ENCODE results near the gene FBXL7. TPM values are rescaled to one million over a fixed set of nuclear protein-coding genes. Genes with fewer than 3 reads are reported as not detected.

Gene FBXL7
- total and polyA plus RNA-seq, 2 donors (not counting 1 experiment from before 2014, with no cell fraction given) = 6.4 to 12.9 TPM

DNA sequence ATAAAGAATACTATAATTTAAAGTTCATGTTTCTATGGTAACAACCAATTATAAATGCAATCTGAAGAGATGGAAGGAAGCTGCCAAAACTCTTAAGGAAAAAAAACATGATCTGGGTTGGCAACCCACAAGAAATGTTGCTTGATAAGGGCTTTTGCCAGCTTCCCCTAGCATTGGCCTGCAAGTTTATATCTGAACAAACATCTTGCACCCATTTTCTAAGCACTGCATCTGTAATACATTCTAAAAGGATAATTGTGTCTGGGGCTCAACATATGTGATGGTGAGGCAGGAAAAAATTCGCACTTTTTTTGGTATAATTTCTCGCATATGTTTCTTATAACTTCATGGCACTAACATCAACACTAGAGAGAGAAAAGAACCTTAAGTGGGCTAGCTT is 276.4 kb downstream of the FBXL7 start:
- Histone ChIP-seq H3K9me3 (ENCODE audit: control insufficient read depth, insufficient read depth, low read depth, low read length) (no peaks in the 10 kb centered on the region), H3K27me3 (ENCODE audit: control insufficient read depth, insufficient read depth, low read length) (no peaks in the 10 kb centered on the region), H4K20me1 (ENCODE audit: control insufficient read depth, extremely low read depth, insufficient read depth, low read length) (no peaks in the 10 kb centered on the region), H3K4me2 (ENCODE audit: extremely low read depth, insufficient read depth, low read length) (no peak overlapping the region), H2AFZ (ENCODE audit: low read length) (no peak overlapping the region), H3K4me1 (ENCODE audit: control insufficient read depth, extremely low read depth, insufficient read depth, low read length) (no peaks in the 10 kb centered on the region), H3K36me3 (ENCODE audit: control insufficient read depth, insufficient read depth, low read length) (no peaks in the 10 kb centered on the region), H3K79me2 (ENCODE audit: control insufficient read depth, insufficient read depth, low read length) (no peaks in the 10 kb centered on the region), H3K9ac (ENCODE audit: insufficient read depth, low read length) (no peak overlapping the region), H3K27ac (ENCODE audit: insufficient read depth, low read length) (no peak overlapping the region), H3K4me3 (replicated peaks in 1 of 4; ENCODE audit: control extremely low read depth in 1 of 4, insufficient read depth in 1 of 4, low read depth in 3 of 4, low read length in 4 of 4) (no peak overlapping the region)
- no peak for DNase-seq (ENCODE audit: low read depth in 2 of 2)
- TF ChIP-seq EZH2 (IDR thresholded peaks at IDR 0.05; ENCODE audit: low read length, missing control alignments) = no peak
- TF ChIP-seq, protein P1, sequence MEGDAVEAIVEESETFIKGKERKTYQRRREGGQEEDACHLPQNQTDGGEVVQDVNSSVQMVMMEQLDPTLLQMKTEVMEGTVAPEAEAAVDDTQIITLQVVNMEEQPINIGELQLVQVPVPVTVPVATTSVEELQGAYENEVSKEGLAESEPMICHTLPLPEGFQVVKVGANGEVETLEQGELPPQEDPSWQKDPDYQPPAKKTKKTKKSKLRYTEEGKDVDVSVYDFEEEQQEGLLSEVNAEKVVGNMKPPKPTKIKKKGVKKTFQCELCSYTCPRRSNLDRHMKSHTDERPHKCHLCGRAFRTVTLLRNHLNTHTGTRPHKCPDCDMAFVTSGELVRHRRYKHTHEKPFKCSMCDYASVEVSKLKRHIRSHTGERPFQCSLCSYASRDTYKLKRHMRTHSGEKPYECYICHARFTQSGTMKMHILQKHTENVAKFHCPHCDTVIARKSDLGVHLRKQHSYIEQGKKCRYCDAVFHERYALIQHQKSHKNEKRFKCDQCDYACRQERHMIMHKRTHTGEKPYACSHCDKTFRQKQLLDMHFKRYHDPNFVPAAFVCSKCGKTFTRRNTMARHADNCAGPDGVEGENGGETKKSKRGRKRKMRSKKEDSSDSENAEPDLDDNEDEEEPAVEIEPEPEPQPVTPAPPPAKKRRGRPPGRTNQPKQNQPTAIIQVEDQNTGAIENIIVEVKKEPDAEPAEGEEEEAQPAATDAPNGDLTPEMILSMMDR (conservative IDR thresholded peaks at IDR 0.05 in 1 of 2, IDR thresholded peaks at IDR 0.05 in 1 of 2; ENCODE audit: low read depth in 1 of 2, low read length in 2 of 2) = no peak

DNA sequence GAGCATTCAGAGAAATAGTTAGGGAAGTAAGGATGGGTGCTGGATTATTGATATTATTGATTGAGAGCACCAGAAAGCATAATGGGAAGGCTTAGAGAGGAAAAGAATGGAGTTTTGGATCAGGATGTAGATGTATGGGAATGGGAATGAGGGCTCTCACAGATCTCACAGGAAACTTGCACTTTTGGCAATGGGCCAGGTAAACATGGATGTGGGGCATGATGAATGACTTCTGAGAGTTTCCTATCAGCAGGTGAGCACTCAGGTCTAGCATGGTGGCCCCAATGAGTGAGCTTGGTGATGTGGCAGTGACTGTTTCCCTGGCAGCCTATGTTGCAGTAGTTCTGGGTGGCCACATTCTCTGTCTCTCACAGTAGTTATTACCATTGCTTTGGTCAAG is 283.8 kb downstream of the FBXL7 start:
- H3K79me2 ChIP-seq (ENCODE audit: control insufficient read depth, insufficient read depth, low read length) = no peaks in the 10 kb centered on the region
- H3K36me3 ChIP-seq (ENCODE audit: control insufficient read depth, insufficient read depth, low read length) = no peaks in the 10 kb centered on the region
- no peak overlapping the region for H3K9ac ChIP-seq (ENCODE audit: insufficient read depth, low read length)
- no peak for TF ChIP-seq EZH2 (IDR thresholded peaks at IDR 0.05; ENCODE audit: low read length, missing control alignments)
- TF ChIP-seq, protein P1 (conservative IDR thresholded peaks at IDR 0.05 in 1 of 2, IDR thresholded peaks at IDR 0.05 in 1 of 2; ENCODE audit: low read depth in 1 of 2, low read length in 2 of 2) = no peak
- no peak for DNase-seq (ENCODE audit: low read depth in 2 of 2)
- no peaks in the 10 kb centered on the region for H3K4me1 ChIP-seq (ENCODE audit: control insufficient read depth, extremely low read depth, insufficient read depth, low read length)
- no peak overlapping the region for H2AFZ ChIP-seq (ENCODE audit: low read length)
- H3K27ac ChIP-seq (ENCODE audit: insufficient read depth, low read length) = no peak overlapping the region
- H4K20me1 ChIP-seq (ENCODE audit: control insufficient read depth, extremely low read depth, insufficient read depth, low read length) = no peaks in the 10 kb centered on the region
- H3K4me3 ChIP-seq (replicated peaks in 1 of 4; ENCODE audit: control extremely low read depth in 1 of 4, insufficient read depth in 1 of 4, low read depth in 3 of 4, low read length in 4 of 4) = no peak overlapping the region
- H3K9me3 ChIP-seq (ENCODE audit: control insufficient read depth, insufficient read depth, low read depth, low read length) = no peaks in the 10 kb centered on the region
- no peaks in the 10 kb centered on the region for H3K27me3 ChIP-seq (ENCODE audit: control insufficient read depth, insufficient read depth, low read length)
- no peak overlapping the region for H3K4me2 ChIP-seq (ENCODE audit: extremely low read depth, insufficient read depth, low read length)

DNA sequence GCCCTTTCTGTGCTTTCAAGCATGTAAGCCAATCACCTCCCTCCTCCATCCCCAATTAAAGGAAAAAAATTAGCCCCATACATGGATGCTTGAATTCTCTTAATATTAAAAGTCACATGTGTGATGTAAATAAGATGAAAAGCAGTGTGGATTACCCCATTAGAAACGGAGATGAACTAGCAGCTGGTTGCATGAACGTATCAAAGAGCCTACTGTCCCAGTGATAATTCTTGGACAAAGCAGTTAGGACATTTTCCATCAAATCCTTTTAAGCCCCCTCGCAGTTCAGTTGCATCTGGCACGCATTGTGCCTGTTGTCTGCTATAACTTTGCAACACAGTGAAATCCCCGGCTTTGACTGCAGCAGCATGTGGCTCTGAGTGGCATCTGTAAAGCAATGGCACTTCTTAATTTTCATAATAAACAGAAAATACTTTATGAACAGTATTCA is 285.6 kb downstream of the FBXL7 start:
- Histone ChIP-seq H2AFZ (ENCODE audit: low read length) (no peak overlapping the region), H3K4me1 (ENCODE audit: control insufficient read depth, extremely low read depth, insufficient read depth, low read length) (no peaks in the 10 kb centered on the region), H3K4me3 (replicated peaks in 1 of 4; ENCODE audit: control extremely low read depth in 1 of 4, insufficient read depth in 1 of 4, low read depth in 3 of 4, low read length in 4 of 4) (no peak overlapping the region), H4K20me1 (ENCODE audit: control insufficient read depth, extremely low read depth, insufficient read depth, low read length) (no peaks in the 10 kb centered on the region), H3K36me3 (ENCODE audit: control insufficient read depth, insufficient read depth, low read length) (no peaks in the 10 kb centered on the region), H3K4me2 (ENCODE audit: extremely low read depth, insufficient read depth, low read length) (no peak overlapping the region), H3K9ac (ENCODE audit: insufficient read depth, low read length) (no peak overlapping the region), H3K79me2 (ENCODE audit: control insufficient read depth, insufficient read depth, low read length) (no peaks in the 10 kb centered on the region), H3K9me3 (ENCODE audit: control insufficient read depth, insufficient read depth, low read depth, low read length) (no peaks in the 10 kb centered on the region), H3K27me3 (ENCODE audit: control insufficient read depth, insufficient read depth, low read length) (no peaks in the 10 kb centered on the region), H3K27ac (ENCODE audit: insufficient read depth, low read length) (no peak overlapping the region)
- DNase-seq (ENCODE audit: low read depth in 2 of 2) = no peak
- TF ChIP-seq EZH2 (IDR thresholded peaks at IDR 0.05; ENCODE audit: low read length, missing control alignments) = no peak
- TF ChIP-seq, protein P1 (conservative IDR thresholded peaks at IDR 0.05 in 1 of 2, IDR thresholded peaks at IDR 0.05 in 1 of 2; ENCODE audit: low read depth in 1 of 2, low read length in 2 of 2) = no peak

Data from fibroblast of lung (primary cell).